NCI-H1092 treated with DMSO at 0.1 percent for 48 hours (cell line): ENCODE data around the gene C16orf96.

Experiments used
- DNase-seq: peaks from one replicate; lab custom pipeline; 2025; lab: John Stamatoyannopoulos, UW

Gene C16orf96

GRCh38 chr16:4646773-4647643, 90.9 kb downstream of the C16orf96 start:
- DNase-seq: no peak

- no peak for DNase-seq
Observed at GRCh38 chr16:4647644-4647980, 91.5 kb downstream of the C16orf96 start.

GRCh38 chr16:4648917-4649316, 92.8 kb downstream of the C16orf96 start:
- no peak for DNase-seq

GRCh38 chr16:4649744-4650442, 93.8 kb downstream of the C16orf96 start:
- no peak for DNase-seq
